ENCODE data around the gene FTSJ3. TPM values are rescaled to one million over a fixed set of nuclear protein-coding genes. Genes with fewer than 3 reads are reported as not detected.
"Not testable (repeated sequence)": the region's sequence is repeated elsewhere in the genome, so short reads cannot be mapped to it uniquely, and the experiment has no call there.

Gene FTSJ3
- total RNA-seq, 1 experiment from 2014 or later: 80.3 TPM

GRCh38 chr17:63798572-63799106 lies 28.8 kb downstream of the FTSJ3 start:
- no peak overlapping the region for H3T11ph ChIP-seq (ENCODE audit: low read length)
- H3K4me1 Mint-ChIP-seq: no peaks in the 10 kb centered on the region
- DNase-seq: no peak
- H2BK15ac ChIP-seq (ENCODE audit: low read depth, low read length): no peak overlapping the region
- H3K4ac ChIP-seq (ENCODE audit: low read depth, low read length): no peak overlapping the region
- no peak overlapping the region for H3K23ac ChIP-seq (ENCODE audit: insufficient read length, low read depth, low read length)
- H2AFZ ChIP-seq (ENCODE audit: low read length): no peak overlapping the region
- H3K4me2 ChIP-seq (ENCODE audit: insufficient read depth, insufficient read length, low read length): no peak overlapping the region
- no peak overlapping the region for H3K9ac ChIP-seq (ENCODE audit: extremely low read depth, insufficient read length, low read length)
- no peak overlapping the region for H2BK5ac ChIP-seq (ENCODE audit: insufficient read length, low read length)
- no peak overlapping the region for H3K14ac ChIP-seq (ENCODE audit: insufficient read depth, low read length)
- H3K9me3 Mint-ChIP-seq: no peaks in the 10 kb centered on the region
- no peak overlapping the region for H4K91ac ChIP-seq (ENCODE audit: insufficient read length, low read depth, low read length)
- H2BK12ac ChIP-seq (ENCODE audit: insufficient read length, low read depth, low read length): no peak overlapping the region
- no peaks in the 10 kb centered on the region for H3K4me1 ChIP-seq (ENCODE audit: insufficient read depth, low read length)
- no peak overlapping the region for H4K5ac ChIP-seq (ENCODE audit: insufficient read length, low read depth, low read length)
- H3K27me3 ChIP-seq (ENCODE audit: insufficient read depth, low read length): no peaks in the 10 kb centered on the region
- no peak for TF ChIP-seq CTCF (conservative IDR thresholded peaks at IDR 0.05)
- H3K79me2 ChIP-seq (ENCODE audit: insufficient read depth, low read length): no peaks in the 10 kb centered on the region
- no peak overlapping the region for H2BK20ac ChIP-seq (ENCODE audit: low read depth, low read length, poor library complexity, severe bottlenecking)
- no peaks in the 10 kb centered on the region for H3K27me3 Mint-ChIP-seq (ENCODE audit: low read depth)
- H3K36me3 Mint-ChIP-seq (ENCODE audit: insufficient read depth in 1 of 3, low read depth in 3 of 3): peaks cover 44 to 91% (median 78%) of the 10 kb centered on the region in 3 experiments; a peak in 6 of 7 replicates
- no peak overlapping the region for H3K18ac ChIP-seq (ENCODE audit: insufficient read length, low read depth, low read length)
- WGBS (ENCODE audit: extremely low coverage, insufficient read length, low lambda C conversion rate): no CpG with 5 or more reads among the region's 3 CpGs
- H2BK120ac ChIP-seq (ENCODE audit: low read depth, low read length, poor library complexity, severe bottlenecking): no peak overlapping the region
- no peaks in the 10 kb centered on the region for H4K20me1 ChIP-seq (ENCODE audit: control insufficient read depth, insufficient read depth, insufficient read length)
- no peaks in the 10 kb centered on the region for H3K23me2 ChIP-seq (ENCODE audit: insufficient read length, low read depth, low read length, poor library complexity, severe bottlenecking)
- H3K27ac ChIP-seq (ENCODE audit: insufficient read length, low read depth, low read length): no peak overlapping the region
- peaks cover 3% of the 10 kb centered on the region for H3K79me1 ChIP-seq (ENCODE audit: insufficient read depth, low read depth, low read length, poor library complexity, severe bottlenecking)
- H3K27ac Mint-ChIP-seq: no peak overlapping the region
- no peaks in the 10 kb centered on the region for H3K9me3 ChIP-seq (ENCODE audit: control insufficient read depth, low read depth, low read length)
- no peak overlapping the region for H4K8ac ChIP-seq (replicated peaks; ENCODE audit: insufficient read length, low read depth, low read length)
- H2AK5ac ChIP-seq (ENCODE audit: insufficient read length, low read length): no peak overlapping the region
- H3K4me3 Mint-ChIP-seq: no peak overlapping the region
- H3K56ac ChIP-seq (ENCODE audit: insufficient read length, low read depth, low read length): no peak overlapping the region

- not testable (repeated sequence) for H3K4me1 Mint-ChIP-seq; H4K5ac ChIP-seq (ENCODE audit: insufficient read length, low read depth, low read length); H3K4me2 ChIP-seq (ENCODE audit: insufficient read depth, insufficient read length, low read length); H3T11ph ChIP-seq (ENCODE audit: low read length); H3K9ac ChIP-seq (ENCODE audit: extremely low read depth, insufficient read length, low read length); H3K79me2 ChIP-seq (ENCODE audit: insufficient read depth, low read length); H2BK120ac ChIP-seq (ENCODE audit: low read depth, low read length, poor library complexity, severe bottlenecking); H3K56ac ChIP-seq (ENCODE audit: insufficient read length, low read depth, low read length); H3K4me1 ChIP-seq (ENCODE audit: insufficient read depth, low read length); H3K27me3 Mint-ChIP-seq (ENCODE audit: low read depth); H3K9me3 ChIP-seq (ENCODE audit: control insufficient read depth, low read depth, low read length); H4K20me1 ChIP-seq (ENCODE audit: control insufficient read depth, insufficient read depth, insufficient read length); DNase-seq; H2AK5ac ChIP-seq (ENCODE audit: insufficient read length, low read length); H3K23ac ChIP-seq (ENCODE audit: insufficient read length, low read depth, low read length); H3K9me3 Mint-ChIP-seq; H3K23me2 ChIP-seq (ENCODE audit: insufficient read length, low read depth, low read length, poor library complexity, severe bottlenecking); H3K18ac ChIP-seq (ENCODE audit: insufficient read length, low read depth, low read length); H3K27ac Mint-ChIP-seq; H2AFZ ChIP-seq (ENCODE audit: low read length); H3K27me3 ChIP-seq (ENCODE audit: insufficient read depth, low read length); H3K4me3 Mint-ChIP-seq; H3K4ac ChIP-seq (ENCODE audit: low read depth, low read length); H2BK20ac ChIP-seq (ENCODE audit: low read depth, low read length, poor library complexity, severe bottlenecking); H2BK5ac ChIP-seq (ENCODE audit: insufficient read length, low read length); H3K14ac ChIP-seq (ENCODE audit: insufficient read depth, low read length); H3K79me1 ChIP-seq (ENCODE audit: insufficient read depth, low read depth, low read length, poor library complexity, severe bottlenecking); H4K8ac ChIP-seq (replicated peaks; ENCODE audit: insufficient read length, low read depth, low read length); H2BK15ac ChIP-seq (ENCODE audit: low read depth, low read length); H3K27ac ChIP-seq (ENCODE audit: insufficient read length, low read depth, low read length); H4K91ac ChIP-seq (ENCODE audit: insufficient read length, low read depth, low read length); H2BK12ac ChIP-seq (ENCODE audit: insufficient read length, low read depth, low read length)
- no CpG with 5 or more reads among the region's 10 CpGs for WGBS (ENCODE audit: extremely low coverage, insufficient read length, low lambda C conversion rate)
- H3K36me3 Mint-ChIP-seq (ENCODE audit: insufficient read depth in 1 of 3, low read depth in 3 of 3): peaks cover 50 to 94% (median 84%) of the 10 kb centered on the region in 3 experiments; a peak in 6 of 7 replicates
Observed at GRCh38 chr17:63796375-63796774, 31.1 kb downstream of the FTSJ3 start.
